Caco-2 (cell line): ENCODE results near the gene SHLD1. TPM values are rescaled to one million over a fixed set of nuclear protein-coding genes. Genes with fewer than 3 reads are reported as not detected.

Experiments used
- BruUV-seq: library from RNA; stranded (reverse); fragments of 400-500 nt; replicated peaks from 2 replicates; lab custom pipeline; 2021; lab: Mats Ljungman, UMichigan
- CTCF ChIA-PET: fragments of 300-600 bp; sonication (Branson Sonifier 250); formaldehyde crosslinking; loops from one replicate; lab custom pipeline; 2022; ENCODE audit warnings: antibody characterized with exemption; lab: Charles Lee
- POLR2A ChIA-PET: fragments of 300-600 bp; sonication (Branson Sonifier 250); formaldehyde crosslinking; loops from one replicate; lab custom pipeline; 2022; ENCODE audit warnings: antibody characterized with exemption; lab: Charles Lee
- DNase-seq, 2 experiments: peaks; one replicate each; pipeline versions ENCODE4 v3.0.0 to v3.0.0-alpha.2; 2020 to 2022
- H3K27me3 ChIP-seq: replicated peaks from 2 replicates; pipeline ENCODE4 v1.6.0; 2011; ENCODE audit warnings: low read length; ENCODE audit not compliant: control insufficient read depth, insufficient read depth
- H3K36me3 ChIP-seq: 2 replicates; pipeline ENCODE4 v1.5.1; 2011; ENCODE audit warnings: low read length; ENCODE audit not compliant: control insufficient read depth, insufficient read depth
- H3K4me1 ChIP-seq: fragments of 250-450 bp; sonication (Bioruptor Pico); 2 replicates; pipeline ENCODE4 v1.5.1; 2020; ENCODE audit warnings: mild to moderate bottlenecking
- H3K4me3 ChIP-seq: 2 replicates; pipeline ENCODE4 v1.5.1; 2011; ENCODE audit warnings: low read depth, mild to moderate bottlenecking, control low read depth, low read length
- H3K9me3 ChIP-seq: fragments of 250-450 bp; sonication (Bioruptor Pico); 2 replicates; pipeline ENCODE4 v1.5.1; 2020; ENCODE audit warnings: mild to moderate bottlenecking, moderate library complexity
- H3K27ac Mint-ChIP-seq: one replicate; pipeline ENCODE4 v1.8.0; 2022; ENCODE audit warnings: mixed read lengths; ENCODE audit not compliant: unreplicated experiment
- H3K27me3 Mint-ChIP-seq: one replicate; pipeline ENCODE4 v1.8.0; 2022; ENCODE audit warnings: mixed read lengths; ENCODE audit not compliant: insufficient read depth, unreplicated experiment
- H3K36me3 Mint-ChIP-seq: one replicate; pipeline ENCODE4 v1.8.0; 2022; ENCODE audit warnings: mild to moderate bottlenecking, mixed read lengths; ENCODE audit not compliant: insufficient read depth, unreplicated experiment
- H3K4me1 Mint-ChIP-seq: one replicate; pipeline ENCODE4 v1.8.0; 2022; ENCODE audit warnings: low read depth, mixed read lengths; ENCODE audit not compliant: unreplicated experiment
- H3K4me3 Mint-ChIP-seq: one replicate; pipeline ENCODE4 v1.8.0; 2022; ENCODE audit warnings: mild to moderate bottlenecking, moderate library complexity, mixed read lengths; ENCODE audit not compliant: unreplicated experiment
- H3K9me3 Mint-ChIP-seq: one replicate; pipeline ENCODE4 v1.8.0; 2022; ENCODE audit warnings: mixed read lengths; ENCODE audit not compliant: unreplicated experiment
- intact Hi-C: fragments of 100-400 bp; cut with micrococcal nuclease; formaldehyde crosslinking; loops from one replicate; pipeline ENCODE4 v1.10.0; 2022; ENCODE audit not compliant: unreplicated experiment
- total RNA-seq: library from RNA; stranded (reverse); gene quantifications from 2 replicates; pipeline ENCODE4 v1.2.3, GENCODE V29; 2022
- TF ChIP-seq, protein P1 (sequence below), 2 experiments: fragments of 200-600 bp in 1 of 2; IDR thresholded peaks; 1 replicate in 1 of 2; 2 replicates in 1 of 2; pipeline versions ENCODE4 v1.5.1 to v1.8.0; 2011 to 2022; ENCODE audit warnings: antibody characterized with exemption in 1 of 2, control low read depth in 1 of 2, inconsistent platforms in 1 of 2, low read depth in 1 of 2, low read length in 1 of 2, mild to moderate bottlenecking in 1 of 2, moderate library complexity in 1 of 2; ENCODE audit not compliant: insufficient read depth in 1 of 2, severe bottlenecking in 1 of 2, unreplicated experiment in 1 of 2

The SHLD1 gene
- total RNA-seq, 1 experiment from 2014 or later: 4.8 TPM

DNA sequence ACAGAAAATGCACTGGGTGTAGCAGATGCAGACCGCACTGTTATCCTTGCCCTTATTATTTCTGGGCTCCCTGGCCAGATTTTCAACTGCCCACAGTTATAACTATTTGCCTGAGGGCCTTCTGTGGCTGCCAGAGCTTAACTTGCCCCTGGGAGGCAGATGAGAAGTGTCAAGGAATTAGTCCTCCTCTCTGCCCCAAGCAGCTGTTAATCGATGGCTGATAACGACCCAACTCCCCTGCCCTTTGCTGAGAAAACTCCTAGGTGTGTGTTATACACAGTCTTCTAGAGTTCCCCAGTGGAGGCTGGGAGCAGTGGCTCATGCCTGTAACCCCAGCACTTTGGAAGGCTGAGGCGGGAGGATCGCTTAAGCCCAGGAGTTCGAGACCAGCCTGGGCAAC lies 44.4 kb upstream of the SHLD1 start:
- BruUV-seq: no TSS peak
- H3K4me1 Mint-ChIP-seq: no peaks in the 10 kb centered on the region
- ChIA-PET CTCF (no interaction called here), POLR2A (no interaction called here)
- Histone ChIP-seq H3K9me3 (no peaks in the 10 kb centered on the region), H3K36me3 (no peaks in the 10 kb centered on the region), H3K27me3 (no peaks in the 10 kb centered on the region), H3K4me3 (no peak overlapping the region), H3K4me1 (peaks cover 2% of the 10 kb centered on the region; the same call in 1 of the 2 replicates)
- no peaks in the 10 kb centered on the region for H3K27me3 Mint-ChIP-seq
- H3K4me3 Mint-ChIP-seq: no peak overlapping the region
- DNase-seq: no peak
- H3K27ac Mint-ChIP-seq: no peak overlapping the region
- TF ChIP-seq, protein P1, sequence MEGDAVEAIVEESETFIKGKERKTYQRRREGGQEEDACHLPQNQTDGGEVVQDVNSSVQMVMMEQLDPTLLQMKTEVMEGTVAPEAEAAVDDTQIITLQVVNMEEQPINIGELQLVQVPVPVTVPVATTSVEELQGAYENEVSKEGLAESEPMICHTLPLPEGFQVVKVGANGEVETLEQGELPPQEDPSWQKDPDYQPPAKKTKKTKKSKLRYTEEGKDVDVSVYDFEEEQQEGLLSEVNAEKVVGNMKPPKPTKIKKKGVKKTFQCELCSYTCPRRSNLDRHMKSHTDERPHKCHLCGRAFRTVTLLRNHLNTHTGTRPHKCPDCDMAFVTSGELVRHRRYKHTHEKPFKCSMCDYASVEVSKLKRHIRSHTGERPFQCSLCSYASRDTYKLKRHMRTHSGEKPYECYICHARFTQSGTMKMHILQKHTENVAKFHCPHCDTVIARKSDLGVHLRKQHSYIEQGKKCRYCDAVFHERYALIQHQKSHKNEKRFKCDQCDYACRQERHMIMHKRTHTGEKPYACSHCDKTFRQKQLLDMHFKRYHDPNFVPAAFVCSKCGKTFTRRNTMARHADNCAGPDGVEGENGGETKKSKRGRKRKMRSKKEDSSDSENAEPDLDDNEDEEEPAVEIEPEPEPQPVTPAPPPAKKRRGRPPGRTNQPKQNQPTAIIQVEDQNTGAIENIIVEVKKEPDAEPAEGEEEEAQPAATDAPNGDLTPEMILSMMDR (IDR thresholded peaks at IDR 0.05; ENCODE audit: insufficient read depth in 1 of 2, low read depth in 1 of 2, low read length in 1 of 2, severe bottlenecking in 1 of 2, unreplicated experiment in 1 of 2): no peak
- H3K9me3 Mint-ChIP-seq: no peaks in the 10 kb centered on the region
- no peaks in the 10 kb centered on the region for H3K36me3 Mint-ChIP-seq
- intact Hi-C loops: no loop called here

DNA sequence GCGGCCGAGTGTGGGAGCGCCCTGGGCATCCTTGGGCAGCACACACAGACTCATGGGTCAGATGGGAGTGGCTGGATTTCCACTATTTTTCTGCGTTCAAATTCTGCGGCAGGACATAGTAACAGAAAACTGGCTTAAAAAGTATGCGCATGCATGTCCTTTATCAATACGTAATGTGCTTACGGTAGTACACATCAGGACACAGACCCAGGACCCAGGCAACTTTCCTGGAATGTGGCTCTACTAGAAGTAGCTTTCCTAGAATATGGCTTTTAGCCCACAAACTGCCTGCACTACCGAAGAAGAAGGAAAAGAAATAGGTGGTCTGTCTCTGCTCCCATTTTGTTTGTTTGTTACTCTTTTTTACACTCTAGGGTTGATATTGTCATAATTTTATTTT lies 43.4 kb upstream of the SHLD1 start:
- no peak overlapping the region for H3K27ac Mint-ChIP-seq
- Histone ChIP-seq H3K4me3 (no peak overlapping the region), H3K4me1 (no peaks in the 10 kb centered on the region; the same call in 1 of the 2 replicates), H3K36me3 (no peaks in the 10 kb centered on the region), H3K27me3 (no peaks in the 10 kb centered on the region), H3K9me3 (no peaks in the 10 kb centered on the region)
- TF ChIP-seq, protein P1 (IDR thresholded peaks at IDR 0.05; ENCODE audit: insufficient read depth in 1 of 2, low read depth in 1 of 2, low read length in 1 of 2, severe bottlenecking in 1 of 2, unreplicated experiment in 1 of 2): no peak
- no peaks in the 10 kb centered on the region for H3K36me3 Mint-ChIP-seq
- DNase-seq: no peak
- H3K4me1 Mint-ChIP-seq: no peaks in the 10 kb centered on the region
- no peak overlapping the region for H3K4me3 Mint-ChIP-seq
- no TSS peak for BruUV-seq
- ChIA-PET POLR2A (no interaction called here), CTCF (no interaction called here)
- H3K27me3 Mint-ChIP-seq: no peaks in the 10 kb centered on the region
- intact Hi-C loops: no loop called here
- H3K9me3 Mint-ChIP-seq: no peaks in the 10 kb centered on the region

DNA sequence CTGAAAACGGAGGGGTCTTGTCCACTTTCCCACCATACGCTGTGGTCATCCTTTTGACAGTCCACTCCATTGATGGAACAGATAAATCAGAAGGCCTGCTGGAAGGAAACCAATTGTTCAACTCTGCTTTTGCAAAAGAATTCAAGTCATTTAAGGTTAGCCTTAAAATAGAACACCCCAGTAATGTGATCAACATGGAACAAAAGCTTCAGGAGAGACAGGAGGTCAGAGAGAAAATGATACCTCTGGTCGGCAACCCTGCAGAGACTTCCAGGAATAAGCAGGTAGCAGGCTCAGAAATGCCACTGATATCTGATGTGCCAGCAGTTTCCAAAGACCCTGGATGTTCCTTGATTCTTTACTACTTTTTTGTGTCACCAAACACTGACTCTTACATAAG lies 39.6 kb upstream of the SHLD1 start:
- no peaks in the 10 kb centered on the region for H3K27me3 ChIP-seq
- ChIA-PET POLR2A (no interaction called here), CTCF (no interaction called here)
- Mint-ChIP-seq H3K4me3 (no peak overlapping the region), H3K27me3 (peaks cover 3% of the 10 kb centered on the region), H3K9me3 (peaks cover 2% of the 10 kb centered on the region), H3K4me1 (peaks cover 9% of the 10 kb centered on the region), H3K36me3 (no peaks in the 10 kb centered on the region), H3K27ac (no peak overlapping the region)
- no peak overlapping the region for H3K4me3 ChIP-seq
- TF ChIP-seq, protein P1 (IDR thresholded peaks at IDR 0.05; ENCODE audit: insufficient read depth in 1 of 2, low read depth in 1 of 2, low read length in 1 of 2, severe bottlenecking in 1 of 2, unreplicated experiment in 1 of 2): no peak
- no peaks in the 10 kb centered on the region for H3K9me3 ChIP-seq
- intact Hi-C loops: no loop called here
- DNase-seq: no peak
- BruUV-seq: no TSS peak
- H3K4me1 ChIP-seq: 0 out of 2 replicates have a peak, but pooled peaks cover 3% of the 10 kb centered on the region
- no peaks in the 10 kb centered on the region for H3K36me3 ChIP-seq
